ENCODE data around the gene SPSB2. TPM values are rescaled to one million over a fixed set of nuclear protein-coding genes. Genes with fewer than 3 reads are reported as not detected.

SPSB2 gene
- polyA plus RNA-seq, 1 donor from 2014 or later: 12.8 TPM

DNA sequence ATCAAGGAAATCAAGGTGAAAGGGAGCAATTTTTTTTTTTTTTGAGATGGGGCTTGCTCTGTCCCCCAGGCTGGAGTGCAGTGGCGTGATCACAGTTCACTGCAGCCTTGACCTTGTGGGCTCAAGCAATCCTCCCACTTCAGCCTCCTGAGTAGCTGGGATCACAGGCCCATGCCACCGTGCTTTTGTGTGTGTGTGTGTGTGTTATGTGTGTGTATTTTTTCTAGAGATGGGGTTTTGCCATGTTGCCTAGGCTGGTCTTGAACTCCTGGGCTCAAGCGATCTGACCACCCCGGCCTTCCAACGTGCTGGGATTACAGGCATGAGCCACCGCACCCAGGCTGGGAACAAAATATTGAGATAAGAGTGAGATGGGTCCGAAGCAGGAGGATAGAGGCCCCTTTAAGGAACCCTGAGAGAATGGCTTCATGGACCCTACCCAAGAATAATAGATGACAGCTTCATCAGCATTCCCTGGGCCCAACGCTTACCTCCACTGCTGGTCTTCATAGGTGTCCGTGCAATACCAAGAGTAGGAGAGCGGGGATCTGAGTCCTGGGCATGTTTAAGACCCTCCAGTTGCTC lies 23.0 kb downstream of the SPSB2 start:
- H3K4me2 ChIP-seq (ENCODE audit: low read length): no peak overlapping the region
- TF ChIP-seq MXI1 (conservative IDR thresholded peaks at IDR 0.05; ENCODE audit: poor library complexity, severe bottlenecking) (no peak), TAF1 (IDR thresholded peaks at IDR 0.05; ENCODE audit: low read depth) (no peak), RAD21 (conservative IDR thresholded peaks at IDR 0.05) (no peak), EP300 (conservative IDR thresholded peaks at IDR 0.05; ENCODE audit: poor library complexity, severe bottlenecking) (no peak), SMC3 (conservative IDR thresholded peaks at IDR 0.05; ENCODE audit: poor library complexity) (no peak), EZH2 (IDR thresholded peaks at IDR 0.05; ENCODE audit: borderline replicate concordance, insufficient read depth, low read length, poor library complexity, severe bottlenecking) (no peak), POLR2AphosphoS5 (IDR thresholded peaks at IDR 0.05) (no peak)
- TF ChIP-seq, protein P1, sequence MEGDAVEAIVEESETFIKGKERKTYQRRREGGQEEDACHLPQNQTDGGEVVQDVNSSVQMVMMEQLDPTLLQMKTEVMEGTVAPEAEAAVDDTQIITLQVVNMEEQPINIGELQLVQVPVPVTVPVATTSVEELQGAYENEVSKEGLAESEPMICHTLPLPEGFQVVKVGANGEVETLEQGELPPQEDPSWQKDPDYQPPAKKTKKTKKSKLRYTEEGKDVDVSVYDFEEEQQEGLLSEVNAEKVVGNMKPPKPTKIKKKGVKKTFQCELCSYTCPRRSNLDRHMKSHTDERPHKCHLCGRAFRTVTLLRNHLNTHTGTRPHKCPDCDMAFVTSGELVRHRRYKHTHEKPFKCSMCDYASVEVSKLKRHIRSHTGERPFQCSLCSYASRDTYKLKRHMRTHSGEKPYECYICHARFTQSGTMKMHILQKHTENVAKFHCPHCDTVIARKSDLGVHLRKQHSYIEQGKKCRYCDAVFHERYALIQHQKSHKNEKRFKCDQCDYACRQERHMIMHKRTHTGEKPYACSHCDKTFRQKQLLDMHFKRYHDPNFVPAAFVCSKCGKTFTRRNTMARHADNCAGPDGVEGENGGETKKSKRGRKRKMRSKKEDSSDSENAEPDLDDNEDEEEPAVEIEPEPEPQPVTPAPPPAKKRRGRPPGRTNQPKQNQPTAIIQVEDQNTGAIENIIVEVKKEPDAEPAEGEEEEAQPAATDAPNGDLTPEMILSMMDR (IDR thresholded peaks at IDR 0.05; ENCODE audit: poor library complexity, severe bottlenecking): no peak
- TF ChIP-seq, protein P2, sequence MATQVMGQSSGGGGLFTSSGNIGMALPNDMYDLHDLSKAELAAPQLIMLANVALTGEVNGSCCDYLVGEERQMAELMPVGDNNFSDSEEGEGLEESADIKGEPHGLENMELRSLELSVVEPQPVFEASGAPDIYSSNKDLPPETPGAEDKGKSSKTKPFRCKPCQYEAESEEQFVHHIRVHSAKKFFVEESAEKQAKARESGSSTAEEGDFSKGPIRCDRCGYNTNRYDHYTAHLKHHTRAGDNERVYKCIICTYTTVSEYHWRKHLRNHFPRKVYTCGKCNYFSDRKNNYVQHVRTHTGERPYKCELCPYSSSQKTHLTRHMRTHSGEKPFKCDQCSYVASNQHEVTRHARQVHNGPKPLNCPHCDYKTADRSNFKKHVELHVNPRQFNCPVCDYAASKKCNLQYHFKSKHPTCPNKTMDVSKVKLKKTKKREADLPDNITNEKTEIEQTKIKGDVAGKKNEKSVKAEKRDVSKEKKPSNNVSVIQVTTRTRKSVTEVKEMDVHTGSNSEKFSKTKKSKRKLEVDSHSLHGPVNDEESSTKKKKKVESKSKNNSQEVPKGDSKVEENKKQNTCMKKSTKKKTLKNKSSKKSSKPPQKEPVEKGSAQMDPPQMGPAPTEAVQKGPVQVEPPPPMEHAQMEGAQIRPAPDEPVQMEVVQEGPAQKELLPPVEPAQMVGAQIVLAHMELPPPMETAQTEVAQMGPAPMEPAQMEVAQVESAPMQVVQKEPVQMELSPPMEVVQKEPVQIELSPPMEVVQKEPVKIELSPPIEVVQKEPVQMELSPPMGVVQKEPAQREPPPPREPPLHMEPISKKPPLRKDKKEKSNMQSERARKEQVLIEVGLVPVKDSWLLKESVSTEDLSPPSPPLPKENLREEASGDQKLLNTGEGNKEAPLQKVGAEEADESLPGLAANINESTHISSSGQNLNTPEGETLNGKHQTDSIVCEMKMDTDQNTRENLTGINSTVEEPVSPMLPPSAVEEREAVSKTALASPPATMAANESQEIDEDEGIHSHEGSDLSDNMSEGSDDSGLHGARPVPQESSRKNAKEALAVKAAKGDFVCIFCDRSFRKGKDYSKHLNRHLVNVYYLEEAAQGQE (IDR thresholded peaks at IDR 0.05; ENCODE audit: borderline replicate concordance): no peak
- no peaks in the 10 kb centered on the region for H3K27me3 ChIP-seq (ENCODE audit: insufficient read depth, low read depth, low read length)
- H4K20me1 ChIP-seq (ENCODE audit: insufficient read depth): no peaks in the 10 kb centered on the region
- no peaks in the 10 kb centered on the region for H3K9me3 ChIP-seq (ENCODE audit: low read length)
- H3K9me2 ChIP-seq (ENCODE audit: insufficient read depth, low read length): no peaks in the 10 kb centered on the region
- no peaks in the 10 kb centered on the region for H3K36me3 ChIP-seq (ENCODE audit: insufficient read depth, low read length)
- H3K9ac ChIP-seq (ENCODE audit: low read length): no peak overlapping the region
- H3F3A ChIP-seq (ENCODE audit: insufficient read depth, low read length, poor library complexity, severe bottlenecking): peaks cover 5% of the 10 kb centered on the region
- no peak overlapping the region for H3K27ac ChIP-seq (ENCODE audit: low read length)
- H3K79me2 ChIP-seq (replicated peaks; ENCODE audit: insufficient read depth, low read length): peaks cover 27% of the 10 kb centered on the region
- no peak overlapping the region for H3K4me3 ChIP-seq (ENCODE audit: low read length)
- no peak overlapping the region for H2AFZ ChIP-seq (ENCODE audit: low read depth, low read length)

DNA sequence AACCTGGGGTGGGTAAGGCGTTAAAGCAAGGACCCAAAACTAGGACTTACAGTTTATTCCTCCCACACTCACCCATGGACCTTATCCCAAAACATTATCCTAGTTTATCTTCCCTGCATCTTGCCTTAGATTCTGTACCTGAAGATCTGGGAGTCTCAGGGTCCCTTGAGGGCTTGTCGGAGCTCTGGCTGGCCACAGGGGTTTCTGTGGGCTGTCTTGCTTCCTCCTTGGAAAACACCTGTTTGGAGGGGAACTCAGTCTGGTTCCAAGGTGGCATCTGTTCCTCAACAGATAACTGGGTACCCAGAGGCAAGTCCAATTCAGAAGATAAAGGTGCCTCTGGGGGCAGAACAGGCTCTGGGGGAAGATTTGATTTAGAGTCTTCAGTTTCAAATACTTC lies 23.7 kb downstream of the SPSB2 start:
- H3K4me3 ChIP-seq (ENCODE audit: low read length): no peak overlapping the region
- H2AFZ ChIP-seq (ENCODE audit: low read depth, low read length): no peak overlapping the region
- H3K36me3 ChIP-seq (ENCODE audit: insufficient read depth, low read length): no peaks in the 10 kb centered on the region
- H3K9me3 ChIP-seq (ENCODE audit: low read length): no peaks in the 10 kb centered on the region
- H3F3A ChIP-seq (ENCODE audit: insufficient read depth, low read length, poor library complexity, severe bottlenecking): peaks cover 5% of the 10 kb centered on the region
- H3K27ac ChIP-seq (ENCODE audit: low read length): no peak overlapping the region
- no peak for TF ChIP-seq SMC3 (conservative IDR thresholded peaks at IDR 0.05; ENCODE audit: poor library complexity)
- TF ChIP-seq MXI1 (conservative IDR thresholded peaks at IDR 0.05; ENCODE audit: poor library complexity, severe bottlenecking): no peak
- TF ChIP-seq EP300 (conservative IDR thresholded peaks at IDR 0.05; ENCODE audit: poor library complexity, severe bottlenecking): no peak
- H3K79me2 ChIP-seq (replicated peaks; ENCODE audit: insufficient read depth, low read length): peaks cover 21% of the 10 kb centered on the region
- H3K4me2 ChIP-seq (ENCODE audit: low read length): no peak overlapping the region
- H3K9me2 ChIP-seq (ENCODE audit: insufficient read depth, low read length): no peaks in the 10 kb centered on the region
- H4K20me1 ChIP-seq (ENCODE audit: insufficient read depth): no peaks in the 10 kb centered on the region
- no peaks in the 10 kb centered on the region for H3K27me3 ChIP-seq (ENCODE audit: insufficient read depth, low read depth, low read length)
- H3K9ac ChIP-seq (ENCODE audit: low read length): no peak overlapping the region
